PC-3 (cell line): Measurements from ENCODE around the gene MOB2.

Experiments used
- CTCF ChIP-seq: fragments of 300-600 bp; sonication (generic); conservative IDR thresholded peaks from 2 replicates; pipeline ENCODE4 v1.5.1; 2017; ENCODE audit warnings: antibody characterized with exemption, low read depth, mild to moderate bottlenecking, low read length
- EZH2 ChIP-seq: fragments of 300-600 bp; sonication (generic); IDR thresholded peaks from one replicate; pipeline ENCODE4 v1.6.1; 2017; ENCODE audit warnings: antibody characterized with exemption, mild to moderate bottlenecking, low read length; ENCODE audit not compliant: unreplicated experiment
- EZH2phosphoT487 ChIP-seq: fragments of 300-600 bp; sonication (generic); IDR thresholded peaks from 2 replicates; pipeline ENCODE4 v1.6.1; 2018; ENCODE audit warnings: mild to moderate bottlenecking, antibody characterized with exemption, low read length, borderline replicate concordance

GRCh38 chr11:1496761-1497095, 10.1 kb upstream of the MOB2 start:
- TF ChIP-seq CTCF (no peak), EZH2 (no peak), EZH2phosphoT487 (no peak)
